Progenitor cell of endocrine pancreas (in vitro differentiated cells): Measurements from ENCODE around the gene ADCY5. TPM values are rescaled to one million over a fixed set of nuclear protein-coding genes. Genes with fewer than 3 reads are reported as not detected.

Source experiments
- DNase-seq: peaks from one replicate; pipeline ENCODE4 v3.0.0; 2021; ENCODE audit warnings: low spot score; ENCODE audit not compliant: unreplicated experiment
- H3K27ac Mint-ChIP-seq: 2 replicates; pipeline ENCODE4 v1.8.0; 2021; ENCODE audit warnings: mild to moderate bottlenecking, moderate library complexity, mixed read lengths
- H3K27me3 Mint-ChIP-seq: 2 replicates; pipeline ENCODE4 v1.8.0; 2021; ENCODE audit warnings: mixed read lengths
- H3K36me3 Mint-ChIP-seq: 2 replicates; pipeline ENCODE4 v1.8.0; 2022; ENCODE audit warnings: mixed read lengths; ENCODE audit not compliant: insufficient read depth
- H3K4me1 Mint-ChIP-seq: 2 replicates; pipeline ENCODE4 v1.8.0; 2021; ENCODE audit warnings: low read depth, mixed read lengths
- H3K4me3 Mint-ChIP-seq: 2 replicates; pipeline ENCODE4 v1.8.0; 2021; ENCODE audit warnings: low read depth, mild to moderate bottlenecking, moderate library complexity, mixed read lengths
- H3K9me3 Mint-ChIP-seq: 2 replicates; pipeline ENCODE4 v1.8.0; 2021; ENCODE audit warnings: low read depth, mixed read lengths
- CTCF ChIP-seq: fragments of 200-600 bp; sonication (generic); IDR thresholded peaks from one replicate; pipeline ENCODE4 v1.5.0; 2021; ENCODE audit warnings: antibody characterized with exemption, mild to moderate bottlenecking; ENCODE audit not compliant: unreplicated experiment
- total RNA-seq: library from RNA; stranded (reverse); gene quantifications from 2 replicates; pipeline ENCODE4 v1.2.1, GENCODE V29; 2021

The ADCY5 gene
- total RNA-seq, 1 donor from 2014 or later: 33.8 TPM

- no peaks in the 10 kb centered on the region for H3K27me3 Mint-ChIP-seq
- no peak for DNase-seq
- peaks cover 1% of the 10 kb centered on the region for H3K36me3 Mint-ChIP-seq
- H3K9me3 Mint-ChIP-seq: no peaks in the 10 kb centered on the region
- no peak overlapping the region for H3K4me3 Mint-ChIP-seq
- no peak overlapping the region for H3K27ac Mint-ChIP-seq
- TF ChIP-seq CTCF: no peak
- H3K4me1 Mint-ChIP-seq: no peaks in the 10 kb centered on the region
Measured at GRCh38 chr3:123281406-123281805, 167.5 kb downstream of the ADCY5 start.

- H3K27ac Mint-ChIP-seq: no peak overlapping the region
- TF ChIP-seq CTCF: no peak
- no peak overlapping the region for H3K4me3 Mint-ChIP-seq
- no peaks in the 10 kb centered on the region for H3K36me3 Mint-ChIP-seq
- H3K9me3 Mint-ChIP-seq: no peaks in the 10 kb centered on the region
- no peaks in the 10 kb centered on the region for H3K27me3 Mint-ChIP-seq
- H3K4me1 Mint-ChIP-seq: no peaks in the 10 kb centered on the region
- DNase-seq: no peak
Measured at GRCh38 chr3:123279121-123279520, 169.8 kb downstream of the ADCY5 start.

GRCh38 chr3:123278446-123278845 is 170.4 kb downstream of the ADCY5 start:
- H3K27ac Mint-ChIP-seq: no peak overlapping the region
- H3K4me3 Mint-ChIP-seq: no peak overlapping the region
- H3K36me3 Mint-ChIP-seq: no peaks in the 10 kb centered on the region
- TF ChIP-seq CTCF: no peak
- H3K27me3 Mint-ChIP-seq: no peaks in the 10 kb centered on the region
- no peaks in the 10 kb centered on the region for H3K9me3 Mint-ChIP-seq
- no peak for DNase-seq
- H3K4me1 Mint-ChIP-seq: no peaks in the 10 kb centered on the region

- peaks cover 2% of the 10 kb centered on the region for H3K36me3 Mint-ChIP-seq
- H3K9me3 Mint-ChIP-seq: no peaks in the 10 kb centered on the region
- H3K4me3 Mint-ChIP-seq: no peak overlapping the region
- DNase-seq: no peak
- TF ChIP-seq CTCF: no peak
- H3K27me3 Mint-ChIP-seq: no peaks in the 10 kb centered on the region
- H3K4me1 Mint-ChIP-seq: no peaks in the 10 kb centered on the region
- H3K27ac Mint-ChIP-seq: no peak overlapping the region
Measured at GRCh38 chr3:123277106-123277505, 171.8 kb downstream of the ADCY5 start.

- H3K27me3 Mint-ChIP-seq: no peaks in the 10 kb centered on the region
- H3K4me3 Mint-ChIP-seq: no peak overlapping the region
- H3K9me3 Mint-ChIP-seq: no peaks in the 10 kb centered on the region
- no peak for DNase-seq
- peaks cover 6% of the 10 kb centered on the region for H3K36me3 Mint-ChIP-seq
- H3K4me1 Mint-ChIP-seq: no peaks in the 10 kb centered on the region
- TF ChIP-seq CTCF: no peak
- H3K27ac Mint-ChIP-seq: no peak overlapping the region
Measured at GRCh38 chr3:123276346-123277006, 172.4 kb downstream of the ADCY5 start.
